SH-SY5Y (cell line): Measurements from ENCODE around the gene ASB10.

ENCODE experiments used
- GATA2 ChIP-seq: IDR thresholded peaks from 2 replicates; pipeline ENCODE4 v1.6.1; 2011; ENCODE audit warnings: mild to moderate bottlenecking, low read depth, low read length
- GATA3 ChIP-seq: IDR thresholded peaks from 2 replicates; pipeline ENCODE4 v1.6.1; 2011; ENCODE audit warnings: low read depth, mild to moderate bottlenecking, low read length, moderate library complexity

GRCh38 chr7:151232091-151232916, 45.3 kb upstream of the ASB10 start, which contains the start of gene CHPF2:
- TF ChIP-seq GATA2 (peak; percentile 17; the same call in 1 of the 2 replicates), GATA3 (no peak)
